Stimulated activated CD4-positive, alpha-beta T cell treated with anti-CD3 and anti-CD28 coated beads, Interleukin-12 subunit alpha, Interleukin-12 subunit beta, amount 100 ng/mL, for 48 hours (primary cell): Measurements from ENCODE around the gene IQSEC2.

Experiments
- DNase-seq, 3 donors: peaks; one replicate each; pipeline ENCODE4 v3.0.0-alpha.2; 2020; ENCODE audit warnings: low read depth in 2 of 3, low spot score in 1 of 3

The IQSEC2 gene

DNA sequence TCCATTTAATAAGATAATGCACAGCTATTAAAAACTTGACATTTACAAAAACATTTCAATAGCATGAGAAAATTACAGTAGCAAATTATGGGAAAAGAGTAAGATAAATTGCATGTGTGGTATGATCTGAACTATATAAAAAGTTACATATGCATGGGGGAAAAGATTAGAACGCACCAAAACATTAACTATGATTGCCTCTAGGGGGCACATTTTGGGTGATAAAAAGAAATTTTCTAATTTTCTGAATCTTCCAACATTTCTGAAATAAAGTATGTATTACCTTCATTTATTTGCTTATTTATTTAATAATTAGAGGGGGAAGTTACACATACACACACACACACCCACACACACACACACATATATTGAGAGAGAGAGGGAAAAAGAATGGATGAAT is 36.8 kb downstream of the IQSEC2 start:
- no peak for DNase-seq

DNA sequence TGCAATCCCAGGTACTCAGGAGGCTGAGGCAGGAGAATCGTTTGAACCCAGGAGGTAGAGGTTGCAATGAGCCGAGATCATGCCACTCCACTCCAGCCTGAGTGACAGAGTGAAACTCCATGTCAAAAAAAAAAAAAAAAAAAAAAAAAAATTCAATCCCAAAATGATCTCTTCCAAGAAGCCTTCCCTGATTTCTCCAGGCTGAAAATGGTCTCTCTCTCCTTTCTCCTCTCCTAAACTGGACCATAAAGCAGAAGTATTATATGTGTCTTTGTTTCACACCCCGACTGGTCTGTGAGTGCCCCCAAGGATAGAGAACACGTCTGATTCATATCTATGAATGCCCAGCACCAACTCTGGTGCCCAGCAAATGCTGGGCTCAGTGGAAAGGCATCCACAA is 39.1 kb downstream of the IQSEC2 start:
- DNase-seq = no peak

DNA sequence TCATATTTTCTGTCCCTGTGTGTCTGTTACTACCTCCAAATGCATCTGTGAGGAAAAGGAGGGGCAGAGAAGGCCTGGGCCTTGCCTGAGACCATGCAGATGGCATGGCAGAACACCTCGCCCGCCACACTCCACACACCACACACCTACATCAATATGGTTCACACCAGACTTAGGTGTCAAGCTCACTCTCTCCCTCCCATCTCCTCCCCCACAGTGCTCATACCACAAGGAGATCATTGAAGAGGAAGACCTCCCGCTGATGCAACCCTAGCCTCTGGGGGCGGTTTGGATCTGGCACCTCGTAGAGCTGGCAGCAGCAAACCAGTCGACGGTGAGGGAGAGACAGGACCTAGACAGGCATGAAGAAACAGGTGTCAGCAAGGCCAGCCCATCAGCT is 39.8 kb downstream of the IQSEC2 start:
- DNase-seq = no peak

DNA sequence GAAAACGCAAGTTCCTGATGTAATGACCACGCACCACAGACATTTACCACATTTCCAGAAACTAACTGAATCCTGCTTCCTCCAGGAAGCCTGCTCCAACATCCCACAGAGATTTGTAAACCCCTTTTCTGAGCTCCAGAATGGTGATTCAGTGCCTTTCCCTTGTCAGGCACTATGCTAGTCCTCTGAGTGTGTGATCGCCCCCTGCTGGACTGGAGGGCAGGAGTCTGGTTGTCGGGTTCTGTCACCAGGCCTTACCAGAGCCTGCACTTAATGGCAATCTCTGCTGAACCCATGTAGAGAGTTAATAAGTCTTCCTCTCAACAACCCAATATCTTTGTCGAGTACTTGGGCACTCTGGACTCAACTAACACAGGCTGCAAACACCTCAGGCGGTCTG is 41.9 kb downstream of the IQSEC2 start:
- peak; percentile 19 to 78 (median 36) for DNase-seq

DNA sequence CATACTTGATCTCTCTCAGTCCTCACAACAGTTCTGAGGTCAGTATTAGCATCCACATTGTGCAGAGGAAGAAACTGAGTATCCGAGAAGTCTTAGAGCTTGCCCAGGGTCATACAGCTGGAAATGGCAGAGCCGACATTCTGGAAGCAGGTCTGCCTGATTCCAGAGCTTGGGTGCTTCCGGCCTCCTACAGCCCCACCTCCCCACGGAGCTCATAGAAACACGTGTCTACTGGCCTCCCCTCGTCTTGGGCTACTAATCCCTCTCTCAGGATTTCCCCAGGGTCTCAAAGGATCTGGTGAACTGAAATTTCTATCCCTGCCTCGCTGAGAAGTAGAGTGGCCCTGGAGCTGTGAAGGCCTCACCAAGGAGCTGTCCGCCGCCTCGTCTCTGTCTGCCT is 44.3 kb downstream of the IQSEC2 start:
- no peak for DNase-seq

DNA sequence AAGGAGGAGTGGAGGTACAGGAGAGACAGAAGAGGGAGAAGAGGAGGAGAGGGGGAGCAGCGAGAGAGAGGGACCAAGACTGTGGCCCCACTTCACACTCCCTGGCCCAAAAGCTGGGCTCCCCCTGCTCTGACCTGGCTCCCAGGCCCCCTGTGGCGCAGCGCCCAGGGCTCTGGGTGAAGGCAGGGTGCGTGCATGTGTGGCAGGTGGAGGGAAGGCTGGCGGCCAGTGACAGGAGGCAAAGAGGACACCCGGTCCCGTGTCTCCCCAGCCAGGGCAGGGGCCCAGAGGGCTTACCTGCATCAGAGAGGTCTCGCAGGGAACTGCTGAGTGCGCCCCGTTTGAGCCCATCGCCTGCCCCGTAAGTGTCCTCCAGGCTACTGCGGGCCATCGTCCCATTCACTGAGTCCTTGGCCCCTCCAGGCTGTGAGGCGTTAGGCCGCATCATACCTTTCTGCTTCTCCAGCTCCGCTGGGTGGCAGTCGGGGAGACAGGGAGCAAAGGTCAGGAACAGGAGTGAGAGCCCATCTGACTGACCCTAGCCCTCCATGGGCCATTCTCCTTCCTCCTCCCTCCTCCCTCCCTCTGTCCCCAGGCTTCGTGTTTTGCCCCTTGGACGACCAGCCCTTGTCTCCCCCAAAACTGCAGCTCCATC is 45.2 kb downstream of the IQSEC2 start:
- DNase-seq = no peak

DNA sequence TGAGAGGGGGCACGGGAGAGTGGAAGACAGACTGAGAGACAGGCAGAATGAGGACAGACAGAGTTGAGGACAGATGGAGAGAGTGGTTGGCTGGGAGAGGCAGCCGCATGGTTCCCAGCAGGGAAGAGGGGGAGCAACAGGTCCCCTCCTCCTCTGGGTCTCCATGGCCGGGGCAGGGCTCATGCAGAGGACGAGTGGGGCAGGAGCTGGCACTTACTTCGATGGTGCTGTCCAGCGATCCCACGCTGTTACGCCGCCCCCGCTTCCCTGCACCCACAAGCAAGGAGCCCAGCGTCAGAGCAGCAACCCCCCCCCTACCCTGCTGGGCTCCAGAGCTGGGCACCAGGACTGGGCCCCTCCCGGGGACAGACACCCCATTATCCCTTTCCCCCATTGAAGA is 45.8 kb downstream of the IQSEC2 start:
- DNase-seq = no peak

DNA sequence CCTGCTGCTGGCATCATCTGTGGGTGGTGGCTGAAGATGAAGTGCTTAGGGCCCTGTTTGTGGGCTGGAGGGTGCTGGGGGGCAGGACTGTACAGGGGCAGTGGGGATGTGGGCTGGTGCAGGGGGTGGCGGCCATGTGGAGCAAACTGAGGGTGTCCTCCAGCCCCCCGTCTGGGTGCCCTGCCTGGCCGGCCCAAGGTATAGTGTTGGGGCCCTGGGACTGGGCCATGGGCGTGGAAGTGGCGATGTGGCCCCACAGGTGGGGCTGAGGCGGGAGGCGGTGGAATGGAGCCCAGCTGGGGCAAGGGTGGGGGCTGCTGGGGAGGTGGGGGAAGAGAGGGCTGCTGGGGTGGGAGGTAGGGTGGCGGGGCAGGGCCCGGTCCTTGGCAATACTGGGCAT is 46.9 kb downstream of the IQSEC2 start:
- DNase-seq = no peak

DNA sequence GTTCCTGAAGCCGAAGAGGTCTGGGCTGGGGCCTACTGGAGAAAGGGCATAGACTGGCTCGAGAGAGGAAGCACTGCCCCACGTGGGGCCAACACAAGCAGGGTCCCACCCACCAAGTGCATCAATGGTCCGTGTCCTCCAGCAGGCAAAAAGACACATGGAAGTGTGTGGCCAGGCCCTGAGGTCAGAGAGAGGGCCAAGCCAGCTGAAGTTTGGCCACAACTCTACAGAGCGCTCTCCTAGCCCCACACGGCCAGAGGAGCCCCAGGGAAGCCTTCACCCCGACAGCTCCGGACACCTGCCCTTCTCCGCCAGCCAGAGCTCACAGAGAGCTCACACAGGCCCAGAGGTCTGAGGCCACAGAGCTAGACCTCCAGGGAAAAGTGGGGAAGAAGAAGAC is 47.8 kb downstream of the IQSEC2 start:
- no peak for DNase-seq

DNA sequence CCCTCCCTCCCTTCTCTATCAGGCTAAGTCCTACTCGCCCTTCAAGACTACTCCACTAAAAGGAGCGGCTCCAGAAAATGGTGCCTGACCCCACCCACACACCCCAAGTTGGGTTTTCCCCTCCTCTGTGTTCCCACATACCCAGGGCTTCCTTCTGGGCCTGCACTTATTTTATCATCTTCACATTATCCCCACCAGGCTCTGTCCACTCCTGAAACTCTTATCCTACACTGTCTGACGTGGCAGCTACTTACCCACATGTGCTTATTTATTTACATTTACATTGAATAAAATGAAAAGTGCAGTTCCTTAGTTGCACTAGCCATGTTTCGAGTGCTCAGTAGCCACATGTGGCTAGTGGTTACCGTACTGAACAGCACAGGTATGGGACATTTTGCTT is 51.3 kb downstream of the IQSEC2 start:
- no peak for DNase-seq

DNA sequence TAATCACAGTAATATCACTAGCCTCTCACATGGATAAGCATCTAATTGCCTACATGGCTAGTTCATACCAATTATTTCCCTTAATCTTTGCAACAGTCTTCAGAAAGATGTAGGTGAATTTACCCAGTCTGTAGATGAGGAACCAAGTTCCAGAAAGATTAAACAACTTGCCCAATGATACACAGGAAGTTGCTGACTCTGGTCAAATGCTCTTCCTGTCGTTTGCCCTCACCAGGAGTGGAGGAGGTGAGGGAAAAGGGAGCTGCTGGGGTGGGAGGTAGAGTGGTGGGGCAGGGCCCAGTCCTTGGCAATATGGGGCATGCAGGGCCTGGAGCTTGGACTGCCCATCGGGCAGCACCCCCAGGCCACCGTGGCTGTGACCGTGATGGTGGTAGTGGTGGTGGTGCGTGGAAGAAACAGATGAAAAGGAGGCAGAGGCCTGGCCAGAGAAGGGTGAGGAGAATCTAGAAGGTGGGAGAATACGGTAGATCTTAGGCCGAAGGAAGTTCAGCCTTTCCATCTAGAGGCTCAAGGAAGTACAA is 54.1 kb downstream of the IQSEC2 start:
- no peak for DNase-seq

DNA sequence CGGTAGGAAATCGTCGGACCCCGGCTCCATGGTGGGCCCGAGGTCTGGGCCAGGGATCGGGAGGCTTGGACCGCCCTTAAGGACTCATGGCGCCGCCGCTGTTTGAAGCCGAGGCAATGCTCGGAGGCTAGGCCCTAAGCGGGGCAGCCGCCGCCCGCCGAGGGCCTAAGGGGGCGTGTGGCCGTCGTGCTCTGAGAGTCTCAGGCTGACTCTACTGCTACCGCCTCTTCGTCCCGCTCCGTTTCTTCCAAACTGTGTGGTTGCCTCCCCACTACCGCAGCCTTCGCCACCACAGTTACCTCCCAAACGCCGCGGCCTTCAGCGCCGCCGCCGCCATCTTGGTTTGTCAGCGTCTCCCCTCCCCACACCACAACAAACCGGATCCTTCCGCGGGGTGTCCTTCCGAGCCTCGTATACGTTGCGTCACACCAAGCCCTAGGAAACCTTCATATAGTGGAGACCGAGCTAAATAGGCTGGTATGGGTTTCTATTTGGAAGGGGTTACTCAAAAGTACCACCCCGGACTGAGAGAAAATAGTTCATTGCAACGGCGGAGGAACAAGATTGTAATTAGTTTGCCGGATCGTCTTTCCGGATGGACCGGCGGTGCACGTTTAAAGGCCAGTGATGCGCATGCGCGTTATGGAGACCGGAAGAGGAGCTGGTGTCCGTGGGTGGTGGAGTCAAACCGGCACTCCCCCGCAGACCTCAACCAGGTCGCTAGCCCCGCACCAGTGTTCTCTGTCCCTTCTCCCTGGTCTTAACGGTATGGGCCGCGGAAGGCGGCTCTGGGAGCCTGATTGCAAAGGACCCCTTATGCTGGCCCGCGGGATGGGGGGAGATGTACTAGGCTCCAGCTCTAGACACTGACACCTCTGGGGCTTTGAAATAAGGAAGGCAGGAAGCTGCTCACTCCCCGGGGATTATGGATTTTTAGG is 56.3 kb downstream of the IQSEC2 start, which contains the start of gene KDM5C:
KDM5C (minus strand) TSS at position 348 of the 938 bp plus-strand sequence; CDS start at position 30, 318 bp downstream.
- peak; percentile 80 to 85 (median 81) for DNase-seq

DNA sequence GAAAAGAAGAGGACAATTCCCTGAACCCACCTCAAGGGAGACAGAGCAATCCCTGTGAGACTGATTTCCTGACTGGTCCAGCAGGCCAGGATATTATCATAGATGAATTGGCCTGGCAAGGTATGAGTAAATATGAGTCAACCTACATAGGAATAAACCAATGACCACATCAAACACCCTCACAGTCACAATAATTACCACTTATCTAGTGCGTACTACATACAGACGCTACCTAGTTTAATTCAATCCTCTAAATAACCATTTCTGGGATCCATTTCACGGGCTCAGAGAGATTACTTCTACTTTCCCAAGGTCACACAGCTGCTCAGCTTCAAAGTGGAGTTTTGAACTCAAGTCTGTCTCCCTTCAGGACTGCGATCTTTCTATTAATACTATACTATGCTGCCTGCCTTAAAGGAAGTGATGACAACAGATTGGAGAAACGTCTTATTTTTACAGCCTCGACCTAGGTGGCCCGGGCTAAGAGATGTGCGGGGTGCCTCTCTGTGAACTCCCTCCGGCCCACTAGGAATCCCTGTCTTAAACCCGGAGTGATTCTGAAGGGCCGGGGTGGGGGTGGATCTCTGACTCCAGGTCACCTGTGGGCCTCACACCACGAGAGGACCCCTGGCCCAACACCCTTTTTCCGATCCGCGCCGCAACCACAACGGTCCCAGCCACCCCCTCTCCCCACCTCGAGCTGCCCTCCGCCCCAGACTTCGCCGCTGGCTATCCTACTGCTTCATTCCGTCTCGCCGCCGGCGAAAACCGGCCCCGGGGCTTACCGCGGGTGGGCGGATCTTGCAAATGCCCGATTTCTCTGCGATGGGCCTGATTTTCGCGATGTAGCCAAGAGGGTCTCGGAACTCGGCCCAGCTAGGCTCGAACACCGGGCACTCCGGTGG is 57.2 kb downstream of the IQSEC2 start:
- DNase-seq = peak in 1 of 3 donors; percentile 25

DNA sequence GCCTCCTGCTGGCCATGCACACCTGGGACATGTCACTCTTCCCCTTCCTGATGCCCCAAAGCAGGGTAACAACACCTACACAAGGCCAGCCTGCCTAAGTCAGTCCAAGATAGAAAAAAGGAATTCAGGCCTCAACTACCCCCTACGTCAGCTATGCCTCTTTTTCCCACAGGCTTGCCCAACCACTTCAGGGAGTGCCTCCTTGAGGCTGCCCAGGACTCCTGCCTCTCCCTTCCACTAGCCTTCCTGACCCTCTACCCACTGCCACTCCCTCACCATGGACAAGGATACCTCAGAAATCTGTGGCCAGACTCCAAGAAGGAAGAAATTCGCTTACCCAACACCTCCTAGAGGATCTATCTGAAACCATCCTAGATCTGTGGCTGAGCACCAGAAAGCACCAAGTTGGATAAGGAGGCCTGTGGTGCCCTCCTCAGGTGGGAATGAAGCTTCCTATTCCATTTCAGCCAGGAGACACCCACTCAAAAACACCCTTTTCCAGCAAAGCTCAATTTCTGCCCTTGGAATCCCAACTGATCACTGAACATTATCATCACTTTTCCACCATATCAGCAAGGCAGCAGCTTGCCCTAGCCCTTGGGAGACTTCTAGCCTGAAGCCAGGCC is 58.2 kb downstream of the IQSEC2 start:
- DNase-seq = no peak
